IPS-20b (cell line): ENCODE data around the gene AKR1C4.
"Not testable (repeated sequence)": the region's sequence is repeated elsewhere in the genome, so short reads cannot be mapped to it uniquely, and the experiment has no call there.

ENCODE experiments used
- H3K27ac ChIP-seq: one replicate; pipeline ENCODE4 v1.5.1; 2013; ENCODE audit warnings: low read length
- H3K27me3 ChIP-seq: 2 replicates; pipeline ENCODE4 v1.6.1; 2013; ENCODE audit warnings: mild to moderate bottlenecking, low read length, inconsistent platforms; ENCODE audit not compliant: insufficient read depth
- H3K36me3 ChIP-seq: 2 replicates; pipeline ENCODE4 v1.6.1; 2013; ENCODE audit warnings: low read depth, mild to moderate bottlenecking, inconsistent platforms, low read length, moderate library complexity; ENCODE audit not compliant: insufficient read depth
- H3K4me1 ChIP-seq: 2 replicates; pipeline ENCODE4 v1.6.1; 2013; ENCODE audit warnings: mild to moderate bottlenecking, control low read depth, inconsistent platforms, low read length, moderate library complexity; ENCODE audit not compliant: insufficient read depth
- H3K4me3 ChIP-seq: 2 replicates; pipeline ENCODE4 v1.5.1; 2013; ENCODE audit warnings: mild to moderate bottlenecking, low read length, inconsistent platforms
- H3K9ac ChIP-seq: 2 replicates; pipeline ENCODE4 v1.6.1; 2013; ENCODE audit warnings: low read depth, mild to moderate bottlenecking, inconsistent platforms, low read length, moderate library complexity
- H3K9me3 ChIP-seq: 2 replicates; pipeline ENCODE4 v1.6.1; 2013; ENCODE audit warnings: mild to moderate bottlenecking, low read depth, low read length, inconsistent platforms; ENCODE audit not compliant: insufficient read depth

Gene AKR1C4

GRCh38 chr10:5252177-5253037, 55.8 kb downstream of the AKR1C4 start:
- no peak overlapping the region for H3K9ac ChIP-seq
- no peaks in the 10 kb centered on the region for H3K9me3 ChIP-seq
- H3K27ac ChIP-seq: no peak overlapping the region
- 0 out of 2 replicates have a peak, but pooled peaks cover 5% of the 10 kb centered on the region for H3K4me1 ChIP-seq
- H3K36me3 ChIP-seq: no peaks in the 10 kb centered on the region
- no peaks in the 10 kb centered on the region for H3K27me3 ChIP-seq
- H3K4me3 ChIP-seq: no peak overlapping the region

GRCh38 chr10:5254488-5254887, 57.9 kb downstream of the AKR1C4 start:
- Histone ChIP-seq H3K27me3 (no peaks in the 10 kb centered on the region), H3K27ac (no peak overlapping the region), H3K9me3 (no peaks in the 10 kb centered on the region), H3K4me1 (0 out of 2 replicates have a peak, but pooled peaks cover 5% of the 10 kb centered on the region), H3K9ac (no peak overlapping the region), H3K4me3 (no peak overlapping the region), H3K36me3 (no peaks in the 10 kb centered on the region)

GRCh38 chr10:5257768-5258167, 61.1 kb downstream of the AKR1C4 start:
- not testable (repeated sequence) for H3K4me3 ChIP-seq, H3K27ac ChIP-seq, H3K27me3 ChIP-seq, H3K36me3 ChIP-seq, H3K9ac ChIP-seq, H3K9me3 ChIP-seq, H3K4me1 ChIP-seq

GRCh38 chr10:5259132-5259951, 62.7 kb downstream of the AKR1C4 start:
- Histone ChIP-seq H3K4me1 (no peaks in the 10 kb centered on the region), H3K9me3 (peaks cover 23% of the 10 kb centered on the region), H3K9ac (no peak overlapping the region), H3K36me3 (no peaks in the 10 kb centered on the region), H3K27me3 (no peaks in the 10 kb centered on the region), H3K4me3 (no peak overlapping the region), H3K27ac (no peak overlapping the region)

- Histone ChIP-seq H3K4me1 (no peaks in the 10 kb centered on the region), H3K27me3 (no peaks in the 10 kb centered on the region), H3K27ac (no peak overlapping the region), H3K36me3 (no peaks in the 10 kb centered on the region), H3K9ac (no peak overlapping the region), H3K4me3 (no peak overlapping the region), H3K9me3 (peaks cover 26% of the 10 kb centered on the region)
Measured at GRCh38 chr10:5259952-5260578, 63.4 kb downstream of the AKR1C4 start.

- H3K27ac ChIP-seq: no peak overlapping the region
- no peak overlapping the region for H3K4me3 ChIP-seq
- H3K27me3 ChIP-seq: no peaks in the 10 kb centered on the region
- H3K4me1 ChIP-seq: no peaks in the 10 kb centered on the region
- no peaks in the 10 kb centered on the region for H3K36me3 ChIP-seq
- no peak overlapping the region for H3K9ac ChIP-seq
- peaks cover 30% of the 10 kb centered on the region for H3K9me3 ChIP-seq
Measured at GRCh38 chr10:5260828-5261227, 64.2 kb downstream of the AKR1C4 start.

GRCh38 chr10:5265139-5265538, 68.5 kb downstream of the AKR1C4 start:
- no peaks in the 10 kb centered on the region for H3K4me1 ChIP-seq

GRCh38 chr10:5266351-5266750, 69.7 kb downstream of the AKR1C4 start:
- no peak overlapping the region for H3K27ac ChIP-seq
- H3K9me3 ChIP-seq: peaks cover 40% of the 10 kb centered on the region
- no peak overlapping the region for H3K9ac ChIP-seq

More at GRCh38 chr10:5265139-5265538, 68.5 kb downstream of the AKR1C4 start:
- no peak overlapping the region for H3K9ac ChIP-seq
- H3K36me3 ChIP-seq: no peaks in the 10 kb centered on the region
- H3K9me3 ChIP-seq: peaks cover 40% of the 10 kb centered on the region
- H3K27ac ChIP-seq: no peak overlapping the region
- no peaks in the 10 kb centered on the region for H3K27me3 ChIP-seq
- H3K4me3 ChIP-seq: no peak overlapping the region

GRCh38 chr10:5266804-5267203, 70.2 kb downstream of the AKR1C4 start:
- Histone ChIP-seq H3K27me3 (no peaks in the 10 kb centered on the region), H3K36me3 (no peaks in the 10 kb centered on the region), H3K4me3 (no peak overlapping the region), H3K9ac (no peak overlapping the region), H3K27ac (no peak overlapping the region), H3K9me3 (peaks cover 40% of the 10 kb centered on the region), H3K4me1 (no peaks in the 10 kb centered on the region)

More at GRCh38 chr10:5266351-5266750, 69.7 kb downstream of the AKR1C4 start:
- Histone ChIP-seq H3K4me3 (no peak overlapping the region), H3K4me1 (no peaks in the 10 kb centered on the region), H3K36me3 (no peaks in the 10 kb centered on the region), H3K27me3 (no peaks in the 10 kb centered on the region)

- no peaks in the 10 kb centered on the region for H3K36me3 ChIP-seq
- H3K27me3 ChIP-seq: no peaks in the 10 kb centered on the region
- H3K4me3 ChIP-seq: no peak overlapping the region
- H3K27ac ChIP-seq: no peak overlapping the region
- no peak overlapping the region for H3K9ac ChIP-seq
- H3K4me1 ChIP-seq: no peaks in the 10 kb centered on the region
- H3K9me3 ChIP-seq: peaks cover 28% of the 10 kb centered on the region
Measured at GRCh38 chr10:5268234-5268633, 71.6 kb downstream of the AKR1C4 start.
